Occipital lobe (tissue), 3 donors: ENCODE data around the gene PLK4. TPM values are rescaled to one million over a fixed set of nuclear protein-coding genes. Genes with fewer than 3 reads are reported as not detected.
"Not testable (repeated sequence)": the region's sequence is repeated elsewhere in the genome, so short reads cannot be mapped to it uniquely, and the experiment has no call there.

ENCODE experiments used
- DNase-seq: peaks from one replicate; lab custom pipeline; 2025; lab: John Stamatoyannopoulos, UW
- small RNA-seq: library from RNA; depleted of rRNA; stranded (forward); fragments of <200 nt; gene quantifications from one replicate; pipeline ENCODE3, GENCODE V24; 2014
- total RNA-seq: library from RNA; depleted of rRNA; stranded (reverse); fragments of >200 nt; gene quantifications from one replicate; pipeline ENCODE4 v1.2.3, GENCODE V29; 2014

The PLK4 gene
- total RNA-seq, 1 donor from 2014 or later: 11.7 TPM

DNA sequence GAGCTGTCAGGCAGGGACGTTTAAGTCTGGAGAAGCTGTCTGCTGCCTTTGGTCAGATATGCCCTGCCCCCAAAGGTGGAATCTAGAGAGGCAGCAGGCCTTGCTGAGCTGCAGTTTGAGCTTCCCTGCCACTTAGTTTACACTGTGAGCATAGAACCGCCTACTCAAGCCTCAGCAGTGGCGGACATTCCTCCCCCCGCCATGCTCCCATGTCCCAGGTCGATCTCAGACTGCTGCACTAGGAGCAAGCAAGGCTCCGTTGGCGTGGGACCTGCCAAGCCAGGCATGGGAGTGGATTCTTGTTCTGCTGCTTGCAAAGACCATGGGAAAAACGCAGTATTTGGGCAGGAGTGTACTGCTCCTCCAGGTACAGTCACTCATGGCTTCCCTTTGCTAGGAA lies 24.3 kb downstream of the PLK4 start:
- no peak for DNase-seq

DNA sequence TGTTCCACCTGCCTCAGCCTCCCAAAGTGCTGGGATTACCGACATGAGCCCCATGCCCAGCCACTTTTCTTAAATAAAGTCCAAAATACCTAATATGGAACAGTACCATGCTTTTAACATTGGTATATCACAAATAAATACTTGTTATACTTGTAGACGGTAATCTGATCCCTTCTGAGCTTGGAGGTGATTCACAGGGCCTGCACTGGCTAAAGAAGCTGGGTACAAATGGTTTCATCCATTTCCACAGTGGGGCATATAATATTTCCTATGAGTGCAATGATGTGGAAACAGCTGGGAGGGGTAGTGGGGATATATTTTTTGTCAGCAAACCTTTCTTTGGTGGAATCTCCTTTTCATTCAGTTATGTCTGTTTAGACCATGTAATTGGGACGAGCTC lies 35.8 kb downstream of the PLK4 start:
- no peak for DNase-seq

DNA sequence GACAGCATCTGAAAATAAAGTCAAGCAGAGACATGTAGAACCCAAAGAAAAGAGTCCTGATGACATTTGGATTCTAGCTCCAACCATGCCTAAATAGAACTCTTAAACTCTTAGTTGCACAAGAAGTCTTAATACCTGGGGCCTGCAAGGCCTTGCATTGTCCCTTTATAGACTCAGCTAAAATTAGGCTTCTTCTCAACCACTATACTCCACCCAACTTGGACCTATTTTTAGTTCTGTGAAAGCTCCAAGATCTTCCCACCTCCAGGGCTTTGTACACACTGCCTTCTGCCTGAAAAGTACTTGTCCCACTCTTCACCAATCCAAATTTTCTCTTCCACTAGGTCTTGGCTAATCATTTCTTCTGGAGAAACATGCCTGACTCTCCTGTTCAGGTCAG lies 36.5 kb downstream of the PLK4 start:
- no peak for DNase-seq

DNA sequence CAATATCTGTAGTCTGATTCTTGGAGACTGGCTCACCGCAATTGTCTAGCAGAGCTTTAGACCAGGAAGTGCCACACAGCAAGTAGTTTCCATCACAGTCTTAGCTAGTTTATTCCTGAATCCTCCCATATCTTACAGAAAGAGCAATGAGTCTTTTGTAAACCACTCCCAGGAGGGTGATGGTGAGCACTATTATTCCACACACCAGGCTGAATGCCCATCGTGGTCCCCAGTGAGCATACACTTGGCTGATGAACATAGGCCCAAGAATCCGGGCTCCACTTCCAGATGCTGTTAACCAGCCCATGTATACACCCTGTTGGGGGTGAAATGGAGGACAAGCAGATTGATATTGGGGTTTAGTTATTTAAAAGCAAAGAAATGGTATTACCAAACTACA lies 39.8 kb downstream of the PLK4 start:
- no peak for DNase-seq

DNA sequence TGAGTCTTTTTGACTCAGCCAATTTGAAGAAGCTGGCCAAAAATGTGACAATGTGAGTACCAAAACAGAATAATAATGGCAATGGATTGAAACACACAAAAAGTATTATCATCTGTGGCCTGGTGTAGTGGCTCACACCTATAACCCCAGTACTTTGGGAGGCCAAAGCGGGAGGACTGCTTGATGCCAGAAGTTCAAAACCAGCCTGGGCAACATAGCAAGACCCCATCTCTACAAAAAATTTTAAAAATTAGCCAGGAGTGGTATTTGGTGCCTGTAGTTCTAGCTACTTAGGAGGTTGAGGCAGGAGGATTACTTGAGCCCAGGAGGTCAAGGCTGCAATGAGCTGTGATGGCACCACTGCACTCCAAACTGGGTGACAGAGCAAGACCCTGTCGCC lies 41.5 kb downstream of the PLK4 start:
- no peak for DNase-seq

DNA sequence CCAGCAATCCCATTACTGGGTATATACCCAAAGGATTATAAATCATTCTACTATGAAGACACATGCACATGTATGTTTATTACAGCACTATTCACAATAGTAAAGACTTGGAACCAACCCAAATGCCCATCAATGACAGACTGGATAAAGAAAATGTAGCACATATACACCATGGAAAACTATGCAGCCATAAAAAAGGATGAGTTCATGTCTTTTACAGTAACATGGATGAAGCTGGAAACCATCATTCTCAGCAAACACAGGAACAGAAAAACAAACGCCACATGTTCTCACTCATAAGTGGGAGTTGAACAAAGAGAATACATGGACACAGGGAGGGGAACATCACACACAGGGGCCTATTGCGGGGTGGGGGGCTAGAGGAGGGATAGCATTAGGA lies 45.0 kb downstream of the PLK4 start:
- DNase-seq: not testable (repeated sequence)

DNA sequence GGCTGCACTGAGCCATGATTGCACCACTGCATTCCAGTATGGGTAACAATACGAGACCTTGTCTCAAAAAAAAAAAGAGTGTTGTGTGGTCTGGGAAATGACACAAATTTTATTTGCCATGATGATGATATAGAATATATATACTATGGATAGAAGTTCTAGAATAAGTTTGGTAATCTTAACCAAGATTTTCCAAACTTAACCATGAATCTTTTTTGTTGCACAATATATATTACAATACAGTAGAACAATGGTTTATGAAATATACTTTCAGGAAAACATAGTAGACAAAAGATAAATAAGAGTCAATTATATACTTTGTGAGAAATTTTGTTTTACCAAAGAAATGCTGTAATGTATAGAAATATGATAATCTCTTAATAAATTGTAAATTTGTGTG lies 49.5 kb downstream of the PLK4 start:
- DNase-seq: no peak

DNA sequence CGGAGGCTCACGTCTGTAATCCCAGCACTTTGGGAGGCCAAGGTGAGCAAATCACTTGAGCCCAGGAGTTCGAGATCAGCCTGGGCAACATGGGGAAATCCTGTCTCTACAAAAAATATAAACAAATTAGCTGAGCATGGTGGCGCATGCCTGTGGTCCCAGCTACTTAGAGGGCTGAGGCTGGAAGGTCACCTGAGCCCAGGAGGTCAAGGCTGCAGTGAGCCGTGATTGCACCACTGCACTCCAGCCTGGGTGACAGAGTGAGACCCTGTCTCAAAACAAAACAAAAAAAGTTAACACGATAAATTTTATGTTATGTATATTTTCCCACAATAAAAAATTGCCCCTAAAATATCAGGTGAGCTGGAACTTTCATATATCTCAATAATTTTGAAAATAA lies 51.1 kb downstream of the PLK4 start:
- DNase-seq: not testable (repeated sequence)

DNA sequence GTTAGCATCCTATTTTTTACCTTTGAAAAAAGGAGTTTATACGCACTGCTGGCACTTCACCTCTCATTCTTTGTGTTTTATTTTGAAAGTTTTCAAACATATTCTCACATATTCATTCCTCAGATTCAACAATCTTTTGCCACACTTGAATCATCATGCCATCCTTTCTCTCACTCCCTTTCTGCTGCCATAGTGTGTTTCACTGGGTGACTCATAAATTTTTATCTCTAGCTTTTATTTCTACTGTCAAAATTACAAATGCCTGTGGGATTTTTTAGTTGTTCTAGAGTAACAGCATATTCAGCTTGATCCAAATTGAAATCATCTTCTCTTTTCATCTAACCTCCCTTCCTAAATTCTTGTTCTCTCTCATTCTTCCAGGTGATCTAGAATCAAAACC lies 56.3 kb downstream of the PLK4 start:
- no peak for DNase-seq

Small RNAs within 50 kb of the gene (small RNA-seq; reads per million reads assigned to genes)
- gene RNU6-583P: not detected

Other genes with a start within 250 kb of the PLK4 start
- 36.3 TPM for gene INTU, start 247.9 kb upstream of the PLK4 start, total RNA-seq
- 0.16 TPM for gene SLC25A31, start 150.5 kb upstream of the PLK4 start, total RNA-seq
- 10.9 TPM for gene HSPA4L, start 98.6 kb upstream of the PLK4 start, total RNA-seq
- 82.7 TPM for gene MFSD8, start 84.3 kb downstream of the PLK4 start, total RNA-seq
- 24.3 TPM for gene ABHD18, start 84.5 kb downstream of the PLK4 start, total RNA-seq
- gene LARP1B, start 180.4 kb downstream of the PLK4 start, total RNA-seq: 61.8 TPM